Effector memory CD4-positive, alpha-beta T cell (primary cell): ENCODE results near the gene CACNA2D2.

ENCODE experiments used
- DNase-seq, 3 donors: peaks; one replicate each; pipeline ENCODE4 v3.0.0-alpha.2; 2020
- H3K27ac ChIP-seq: 2 replicates; pipeline ENCODE4 v1.7.0; 2013; ENCODE audit warnings: mild to moderate bottlenecking, low read length, moderate library complexity; ENCODE audit not compliant: insufficient read depth, poor library complexity, severe bottlenecking
- H3K27me3 ChIP-seq: replicated peaks from 2 replicates; pipeline ENCODE4 v1.7.0; 2013; ENCODE audit warnings: mild to moderate bottlenecking, low read length; ENCODE audit not compliant: insufficient read depth, control insufficient read depth, poor library complexity, severe bottlenecking
- H3K36me3 ChIP-seq: 2 replicates; pipeline ENCODE4 v1.7.0; 2013; ENCODE audit warnings: mild to moderate bottlenecking, low read length, moderate library complexity; ENCODE audit not compliant: control insufficient read depth, insufficient read depth
- H3K4me1 ChIP-seq: 2 replicates; pipeline ENCODE4 v1.7.0; 2013; ENCODE audit warnings: low read length, mild to moderate bottlenecking; ENCODE audit not compliant: control insufficient read depth, insufficient read depth, poor library complexity, severe bottlenecking
- H3K4me3 ChIP-seq: 2 replicates; pipeline ENCODE4 v1.7.0; 2013; ENCODE audit warnings: low read length, low read depth, mild to moderate bottlenecking; ENCODE audit not compliant: insufficient read depth, poor library complexity, severe bottlenecking
- H3K9me3 ChIP-seq: 2 replicates; pipeline ENCODE4 v1.7.0; 2013; ENCODE audit warnings: mild to moderate bottlenecking, low read length, moderate library complexity; ENCODE audit not compliant: control insufficient read depth

CACNA2D2 gene

DNA sequence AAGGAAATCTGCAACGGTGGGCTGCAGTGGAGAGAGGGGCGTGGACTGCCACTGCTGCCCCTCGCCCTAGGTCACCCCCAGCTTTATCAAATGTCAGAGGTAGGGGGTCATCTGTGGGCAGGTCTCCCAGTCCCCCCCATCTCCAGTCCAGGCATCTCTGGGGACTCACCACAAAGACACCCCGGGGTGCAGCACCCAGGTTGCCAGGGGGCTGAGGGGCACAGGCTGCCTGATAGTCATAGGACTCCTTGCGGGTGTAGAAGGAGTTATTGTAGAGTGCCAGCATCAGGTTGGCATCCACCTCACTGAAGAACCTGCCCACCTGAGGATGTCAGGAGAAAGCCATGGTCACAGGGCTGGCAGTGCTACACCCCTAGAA lies 137.6 kb downstream of the CACNA2D2 start:
- no peaks in the 10 kb centered on the region for H3K36me3 ChIP-seq
- no peak for DNase-seq
- H3K27ac ChIP-seq, result peak overlapping the region; percentile 83
- no peaks in the 10 kb centered on the region for H3K27me3 ChIP-seq
- H3K9me3 ChIP-seq, result no peaks in the 10 kb centered on the region
- peak overlapping the region; percentile 65 for H3K4me3 ChIP-seq
- peaks cover 14% of the 10 kb centered on the region for H3K4me1 ChIP-seq

DNA sequence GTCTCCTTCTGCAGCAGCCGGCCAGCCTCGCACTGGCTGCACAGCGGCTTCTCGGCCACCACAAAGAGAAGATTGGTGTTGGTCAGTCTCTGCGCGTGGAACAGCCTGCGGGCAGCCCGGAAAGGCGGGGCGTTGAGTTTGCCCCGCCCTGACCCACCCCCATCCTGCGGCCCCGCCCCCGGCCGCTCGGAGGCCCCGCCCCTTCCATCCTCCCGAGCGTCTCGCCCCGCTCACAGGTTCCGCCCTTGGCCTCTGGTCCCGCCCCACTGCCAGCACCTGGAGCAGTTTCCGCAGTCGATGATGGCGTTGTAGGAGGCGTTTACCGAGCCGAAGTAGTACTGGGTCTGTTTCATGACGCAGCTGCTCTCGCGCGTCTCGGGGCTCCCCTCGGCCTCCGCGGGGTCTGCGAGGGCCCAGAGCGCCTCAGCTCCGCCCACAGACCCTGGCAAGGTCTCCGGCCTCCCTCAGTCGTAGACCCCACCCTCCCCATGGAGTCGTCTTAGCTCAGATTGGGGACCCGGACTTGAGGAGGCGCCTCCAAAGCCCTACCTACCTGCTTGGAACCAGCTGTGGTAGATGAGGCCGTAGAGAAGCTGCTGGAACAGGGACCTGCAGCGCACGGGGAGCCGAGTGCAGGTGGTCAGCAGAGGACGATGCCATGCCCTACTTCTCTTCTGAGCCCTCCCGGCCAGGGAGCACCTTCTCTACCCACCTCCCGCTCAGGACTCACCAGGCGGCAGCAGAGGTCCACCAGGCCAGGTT lies 138.2 kb downstream of the CACNA2D2 start:
- Histone ChIP-seq H3K27me3 (no peaks in the 10 kb centered on the region), H3K9me3 (no peaks in the 10 kb centered on the region), H3K4me1 (peaks cover 14% of the 10 kb centered on the region), H3K27ac (peak overlapping the region; percentile 83), H3K4me3 (peak overlapping the region; percentile 65), H3K36me3 (no peaks in the 10 kb centered on the region)
- DNase-seq, result peak; percentile 92 to 94 (median 93)

- Histone ChIP-seq H3K27ac (no peak overlapping the region), H3K27me3 (no peaks in the 10 kb centered on the region), H3K36me3 (no peaks in the 10 kb centered on the region), H3K4me3 (peak overlapping the region; percentile 65), H3K9me3 (no peaks in the 10 kb centered on the region), H3K4me1 (peaks cover 17% of the 10 kb centered on the region)
- DNase-seq, result no peak
Observed at GRCh38 chr3:50364573-50365079, 138.8 kb downstream of the CACNA2D2 start.

- peaks cover 35% of the 10 kb centered on the region for H3K4me1 ChIP-seq
- no peak overlapping the region for H3K4me3 ChIP-seq
- no peaks in the 10 kb centered on the region for H3K27me3 ChIP-seq
- no peak for DNase-seq
- no peaks in the 10 kb centered on the region for H3K9me3 ChIP-seq
- peaks cover 19% of the 10 kb centered on the region for H3K36me3 ChIP-seq
- no peak overlapping the region for H3K27ac ChIP-seq
Observed at GRCh38 chr3:50359760-50360110, 143.7 kb downstream of the CACNA2D2 start.

DNA sequence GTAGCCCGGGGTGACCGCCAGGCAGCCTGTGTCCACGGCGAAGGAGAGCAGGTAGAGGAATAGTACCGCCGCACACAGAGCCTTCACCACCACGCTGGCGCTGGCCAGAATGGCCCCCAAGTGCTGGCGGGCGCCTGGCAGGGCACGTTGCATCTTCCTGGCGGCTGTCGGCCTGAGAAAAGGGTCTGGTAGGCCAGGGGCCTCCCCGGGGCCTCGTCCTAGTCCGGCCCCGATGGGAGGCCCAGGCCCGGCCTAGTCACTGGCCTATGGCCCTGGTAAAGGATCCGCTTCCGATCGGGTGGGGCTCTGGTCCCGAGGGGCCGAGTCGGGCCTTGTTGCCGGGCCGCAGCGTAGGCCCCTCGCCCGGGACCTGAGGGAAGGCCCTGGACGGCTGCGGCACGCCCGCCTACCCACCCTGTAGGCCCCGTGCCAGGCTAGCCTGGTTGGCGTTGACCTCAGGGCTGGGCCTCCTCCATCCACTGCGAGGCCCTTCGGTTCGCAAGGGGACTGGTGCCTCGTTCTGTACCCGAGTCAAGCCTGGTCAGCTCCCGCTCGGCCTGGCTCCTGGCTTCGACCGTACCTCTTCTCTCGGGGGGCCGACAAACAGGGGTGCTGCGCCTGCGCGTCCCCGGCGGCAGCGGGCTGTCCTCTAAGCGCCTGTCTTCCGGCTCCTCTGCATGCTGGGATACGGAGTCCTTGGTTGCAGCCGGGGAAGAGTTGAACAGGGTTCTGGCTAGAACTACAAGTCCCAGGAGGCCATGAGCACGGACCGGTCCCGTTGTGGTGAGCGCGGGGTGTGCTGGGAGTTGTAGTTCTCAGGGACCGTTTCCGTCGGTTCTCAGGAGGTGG lies 144.3 kb downstream of the CACNA2D2 start, which contains the start of gene TMEM115:
Gene TMEM115 (minus strand): TSS at position 611 of the 849 bp plus-strand sequence. CDS start 458 bp downstream, at position 153.
- peak; percentile 89 to 95 (median 92) for DNase-seq
- no peaks in the 10 kb centered on the region for H3K27me3 ChIP-seq
- H3K4me3 ChIP-seq, result peak within 1 kb of the TSS; percentile 62
- H3K27ac ChIP-seq, result peak within 1 kb of the TSS; percentile 87
- H3K9me3 ChIP-seq, result no peaks in the 10 kb centered on the region
- peaks cover 25% of the 10 kb centered on the region for H3K36me3 ChIP-seq
- H3K4me1 ChIP-seq, result peaks cover 35% of the 10 kb centered on the region

GRCh38 chr3:50358355-50358910 lies 145.0 kb downstream of the CACNA2D2 start:
- DNase-seq, result no peak
- Histone ChIP-seq H3K4me1 (peaks cover 35% of the 10 kb centered on the region), H3K27ac (peak overlapping the region; percentile 87), H3K27me3 (no peaks in the 10 kb centered on the region), H3K36me3 (peaks cover 32% of the 10 kb centered on the region), H3K4me3 (peak overlapping the region; percentile 62), H3K9me3 (no peaks in the 10 kb centered on the region)

GRCh38 chr3:50357481-50357880 lies 146.0 kb downstream of the CACNA2D2 start:
- Histone ChIP-seq H3K27ac (peak overlapping the region; percentile 87), H3K4me1 (peaks cover 35% of the 10 kb centered on the region), H3K36me3 (peaks cover 40% of the 10 kb centered on the region), H3K9me3 (no peaks in the 10 kb centered on the region), H3K4me3 (peak overlapping the region; percentile 6), H3K27me3 (no peaks in the 10 kb centered on the region)
- no peak for DNase-seq

DNA sequence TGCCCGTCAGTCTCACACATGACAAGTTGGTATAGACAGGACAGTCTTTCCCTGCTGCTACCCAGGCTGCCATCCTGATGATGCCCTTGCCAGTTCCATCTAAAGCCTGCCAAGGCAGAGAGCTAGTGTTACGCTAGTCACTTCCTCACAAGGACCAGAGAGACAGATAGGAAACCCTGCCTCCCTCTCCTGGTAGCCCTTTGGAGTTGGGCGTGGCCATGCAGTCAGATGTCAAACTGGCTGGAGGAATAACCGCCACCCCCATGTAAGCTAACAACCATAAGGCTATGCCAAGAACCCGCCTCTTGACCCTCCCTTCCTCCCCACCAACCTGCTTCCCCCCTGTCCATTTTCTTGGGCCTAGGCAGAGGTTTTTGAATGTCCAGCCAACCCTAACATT lies 146.9 kb downstream of the CACNA2D2 start:
- Histone ChIP-seq H3K4me3 (no peak overlapping the region), H3K4me1 (peaks cover 39% of the 10 kb centered on the region)
- no peak for DNase-seq

DNA sequence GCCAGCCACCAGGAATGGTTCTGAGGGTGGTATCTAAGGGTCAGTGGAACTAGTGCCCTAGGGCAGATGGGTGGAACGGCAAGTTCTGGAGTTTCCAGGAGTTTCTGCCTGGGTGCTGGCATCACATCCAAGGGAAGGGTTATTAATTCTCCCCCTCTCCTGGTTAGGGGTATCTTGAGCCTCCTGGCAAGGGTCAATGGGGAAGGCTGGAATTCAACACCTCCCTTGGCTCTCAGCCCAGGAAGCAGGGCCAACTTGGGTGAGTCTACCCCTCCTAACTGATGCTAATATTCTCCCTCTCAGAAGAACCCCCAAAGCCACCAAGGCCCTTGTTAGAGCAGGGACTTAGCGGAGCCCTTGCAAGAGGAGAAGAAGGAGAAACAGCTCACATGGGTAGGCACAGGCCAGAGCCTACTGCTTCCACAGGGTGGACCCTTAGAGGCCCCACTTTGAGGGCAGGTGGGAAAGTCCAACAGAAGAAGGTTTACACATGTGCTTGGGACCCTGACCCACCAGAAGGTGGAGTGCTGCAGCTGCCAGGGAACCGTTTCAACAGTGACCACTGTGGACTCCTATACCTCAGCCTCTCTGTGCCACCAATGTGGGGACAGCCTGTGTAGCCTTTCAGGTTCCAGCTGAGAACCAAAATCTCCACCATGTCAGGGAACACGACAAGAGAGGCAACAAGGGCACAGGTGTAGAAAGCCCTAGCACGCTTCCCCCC lies 147.4 kb downstream of the CACNA2D2 start:
- peaks cover 40% of the 10 kb centered on the region for H3K36me3 ChIP-seq
- H3K27me3 ChIP-seq, result no peaks in the 10 kb centered on the region
- no peak overlapping the region for H3K4me3 ChIP-seq
- DNase-seq, result no peak
- peak overlapping the region; percentile 10 for H3K27ac ChIP-seq
- peaks cover 44% of the 10 kb centered on the region for H3K4me1 ChIP-seq
- no peaks in the 10 kb centered on the region for H3K9me3 ChIP-seq

More for the DNA sequence above, 146.9 kb downstream of the CACNA2D2 start:
- no peaks in the 10 kb centered on the region for H3K9me3 ChIP-seq
- no peaks in the 10 kb centered on the region for H3K27me3 ChIP-seq
- H3K36me3 ChIP-seq, result peaks cover 40% of the 10 kb centered on the region
- no peak overlapping the region for H3K27ac ChIP-seq
